ENCODE data around the gene ZNF502.
"Not testable (repeated sequence)": the region's sequence is repeated elsewhere in the genome, so short reads cannot be mapped to it uniquely, and the experiment has no call there.

ZNF502 gene

GRCh38 chr3:44712455-44713075, at the start of gene ZNF502:
TSS of gene ZNF502 (plus strand) at chr3:44712660. CDS start at chr3:44720262, 7,602 bp downstream.
- peak in 1 of 2 experiments; percentile 52 for DNase-seq

- DNase-seq = no peak
Observed at GRCh38 chr3:44665173-44665572, 47.3 kb upstream of the ZNF502 start.

- DNase-seq = no peak
Observed at GRCh38 chr3:44666346-44666745, 46.1 kb upstream of the ZNF502 start.

- no peak for DNase-seq
Observed at GRCh38 chr3:44669760-44670159, 42.7 kb upstream of the ZNF502 start.

GRCh38 chr3:44673466-44673865, 39.0 kb upstream of the ZNF502 start:
- not testable (repeated sequence) for DNase-seq

GRCh38 chr3:44674211-44674610, 38.2 kb upstream of the ZNF502 start:
- no peak for DNase-seq

GRCh38 chr3:44678480-44679116, 33.9 kb upstream of the ZNF502 start:
- DNase-seq = no peak

- no peak for DNase-seq
Observed at GRCh38 chr3:44680921-44681455, 31.5 kb upstream of the ZNF502 start.

- no peak for DNase-seq
Observed at GRCh38 chr3:44682182-44682896, 30.1 kb upstream of the ZNF502 start.

GRCh38 chr3:44685128-44685800, 27.2 kb upstream of the ZNF502 start:
- DNase-seq = peak; percentile 66 to 70

GRCh38 chr3:44687898-44688297, 24.6 kb upstream of the ZNF502 start:
- no peak for DNase-seq

GRCh38 chr3:44721231-44722102, 9.0 kb downstream of the ZNF502 start:
- no peak for DNase-seq

- no peak for DNase-seq
Observed at GRCh38 chr3:44722103-44722401, 9.6 kb downstream of the ZNF502 start.

GRCh38 chr3:44729384-44729910, 17.0 kb downstream of the ZNF502 start, which contains the start of gene ZNF501:
TSS of gene ZNF501 (plus strand) at chr3:44729635. CDS start at chr3:44734422, 4,787 bp downstream.
- peak in 1 of 2 experiments; percentile 35 for DNase-seq

GRCh38 chr3:44734646-44735168, 22.2 kb downstream of the ZNF502 start:
- no peak for DNase-seq

GRCh38 chr3:44761101-44761423, 48.6 kb downstream of the ZNF502 start:
- DNase-seq = no peak

- peak; percentile 58 to 77 for DNase-seq
Observed at GRCh38 chr3:44761424-44762169, 49.1 kb downstream of the ZNF502 start, which contains the start of the genes KIAA1143 and KIF15. TSS of gene KIAA1143 (minus strand) at chr3:44761619. CDS start at chr3:44761602, 17 bp downstream. TSS of gene KIF15 (plus strand) at chr3:44761794. CDS start at chr3:44761866, 72 bp downstream.

GRCh38 chr3:44762170-44762677, 49.8 kb downstream of the ZNF502 start:
- DNase-seq = no peak

GRCh38 chr3:44762690-44763089, 50.2 kb downstream of the ZNF502 start:
- no peak for DNase-seq

GRCh38 chr3:44764248-44764647, 51.8 kb downstream of the ZNF502 start:
- no peak for DNase-seq
